ENCODE results near the gene FNIP1. TPM values are rescaled to one million over a fixed set of nuclear protein-coding genes. Genes with fewer than 3 reads are reported as not detected.

The FNIP1 gene
- total and polyA plus RNA-seq, 9 of the 15 experiments (the other 6 are each of a cell fraction or from before 2014, with no cell fraction given), result 5.0 to 32.8 (median 18.4) TPM

- TF ChIP-seq KLF6 (CRISPR knock-in tag; IDR thresholded peaks at IDR 0.05; ENCODE audit: borderline replicate concordance) (peak; percentile 23; the same call in 1 of the 2 replicates), ZNF3 (CRISPR knock-in tag; IDR thresholded peaks at IDR 0.05) (no peak), ZNF311 (CRISPR knock-in tag; IDR thresholded peaks at IDR 0.05) (0 out of 2 replicates have a peak, but pooled peaks have one; percentile 40), SNIP1 (IDR thresholded peaks at IDR 0.05; ENCODE audit: low read depth) (peak; percentile 87), XRCC3 (IDR thresholded peaks at IDR 0.05) (no peak), MXI1 (IDR thresholded peaks at IDR 0.05; ENCODE audit: low read depth, low read length) (no peak), MYC (IDR thresholded peaks at IDR 0.05; ENCODE audit: low read depth, low read length) (peak; percentile 83; the same call in 1 of the 2 replicates), MYC (CRISPR knock-in tag; IDR thresholded peaks at IDR 0.05; ENCODE audit: borderline replicate concordance, low read depth) (peak; percentile 70), SMAD1 (IDR thresholded peaks at IDR 0.05; ENCODE audit: low read depth, low read length, partially characterized antibody) (peak; percentile 74), E4F1 (CRISPR knock-in tag; IDR thresholded peaks at IDR 0.05; ENCODE audit: borderline replicate concordance) (no peak), FOSL1 (tag; conservative IDR thresholded peaks at IDR 0.05) (peak; percentile 98), FOXA3 (CRISPR knock-in tag; conservative IDR thresholded peaks at IDR 0.05 in 1 of 2, IDR thresholded peaks at IDR 0.05 in 1 of 2) (peak in 1 of 2 experiments; percentile 91; a peak in 2 of 4 replicates), U2AF1 (optimal IDR thresholded peaks at IDR 0.05; ENCODE audit: low read depth, low read length) (peak; percentile 31), POLR2G (IDR thresholded peaks at IDR 0.05; ENCODE audit: low read depth, low read length) (peak; percentile 98), SRSF1 (IDR thresholded peaks at IDR 0.05; ENCODE audit: low read depth, low read length) (no peak), PTBP1 (IDR thresholded peaks at IDR 0.05; ENCODE audit: low read depth, low read length) (no peak), ZNF184 (CRISPR knock-in tag; IDR thresholded peaks at IDR 0.05) (no peak)
- TF ChIP-seq, protein P1, sequence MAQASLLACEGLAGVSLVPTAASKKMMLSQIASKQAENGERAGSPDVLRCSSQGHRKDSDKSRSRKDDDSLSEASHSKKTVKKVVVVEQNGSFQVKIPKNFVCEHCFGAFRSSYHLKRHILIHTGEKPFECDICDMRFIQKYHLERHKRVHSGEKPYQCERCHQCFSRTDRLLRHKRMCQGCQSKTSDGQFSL (CRISPR knock-in tag; IDR thresholded peaks at IDR 0.05), result peak; percentile 87
- TF ChIP-seq, protein P1 (tag; IDR thresholded peaks at IDR 0.05), result no peak
- TF ChIP-seq, protein P2, sequence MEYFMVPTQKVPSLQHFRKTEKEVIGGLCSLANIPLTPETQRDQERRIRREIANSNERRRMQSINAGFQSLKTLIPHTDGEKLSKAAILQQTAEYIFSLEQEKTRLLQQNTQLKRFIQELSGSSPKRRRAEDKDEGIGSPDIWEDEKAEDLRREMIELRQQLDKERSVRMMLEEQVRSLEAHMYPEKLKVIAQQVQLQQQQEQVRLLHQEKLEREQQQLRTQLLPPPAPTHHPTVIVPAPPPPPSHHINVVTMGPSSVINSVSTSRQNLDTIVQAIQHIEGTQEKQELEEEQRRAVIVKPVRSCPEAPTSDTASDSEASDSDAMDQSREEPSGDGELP (CRISPR knock-in tag; IDR thresholded peaks at IDR 0.05; ENCODE audit: borderline replicate concordance), result peak; percentile 93
These were observed at the start of gene FNIP1 (continued) for GRCh38 chr5:131796793-131797693.

Measured in K562 (cell line).